OCI-M1 (cell line): ENCODE data around the gene CHST8.
A peak's percentile ranks its signal among the peaks of the same experiment; 100 is the strongest.
"Not testable (repeated sequence)": the region's sequence is repeated elsewhere in the genome, so short reads cannot be mapped to it uniquely, and the experiment has no call there.

ENCODE experiments used
- DNase-seq: peaks from one replicate; lab custom pipeline; 2025; lab: John Stamatoyannopoulos, UW

CHST8 gene

GRCh38 chr19:33644284-33644836 lies 22.6 kb downstream of the CHST8 start:
- no peak for DNase-seq

DNA sequence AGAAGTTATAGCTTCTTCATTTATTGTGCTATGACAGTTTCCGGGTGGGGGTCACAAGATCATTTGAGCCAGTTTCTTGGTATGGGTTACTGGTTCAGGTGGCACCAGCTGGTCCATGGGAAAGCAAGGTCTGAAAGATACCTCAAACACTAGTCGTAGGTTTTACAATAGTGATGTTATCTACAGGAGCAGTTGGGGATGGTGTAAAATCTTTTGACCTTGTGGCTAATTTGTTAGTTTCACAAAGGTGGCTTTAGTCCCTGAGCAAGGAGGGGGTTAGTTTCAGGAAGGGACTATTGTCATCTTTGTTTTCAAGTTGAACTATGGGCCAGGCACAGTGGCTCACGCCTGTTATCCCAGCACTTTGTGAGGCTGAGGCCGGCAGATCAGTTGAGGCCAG lies 24.6 kb downstream of the CHST8 start:
- DNase-seq, result no peak

DNA sequence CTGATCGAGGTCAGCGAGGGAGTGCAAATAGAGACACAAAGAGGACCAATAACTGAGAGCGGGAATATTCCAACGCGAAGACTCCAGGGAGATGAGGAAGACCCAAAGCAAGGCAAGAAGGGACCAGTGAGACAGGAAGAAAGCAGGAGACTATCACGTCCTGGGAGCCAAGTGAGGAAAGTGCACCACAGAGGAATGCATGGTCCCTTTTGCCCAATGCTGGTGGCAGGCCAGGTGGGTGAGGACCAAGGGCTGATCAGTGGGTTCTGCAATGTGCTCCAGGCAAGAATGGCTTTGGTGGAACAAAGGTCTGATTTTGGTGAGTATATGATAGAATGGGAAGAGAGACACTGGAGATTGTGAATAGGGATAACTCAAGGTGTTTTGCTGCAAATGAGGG lies 25.4 kb downstream of the CHST8 start:
- no peak for DNase-seq

DNA sequence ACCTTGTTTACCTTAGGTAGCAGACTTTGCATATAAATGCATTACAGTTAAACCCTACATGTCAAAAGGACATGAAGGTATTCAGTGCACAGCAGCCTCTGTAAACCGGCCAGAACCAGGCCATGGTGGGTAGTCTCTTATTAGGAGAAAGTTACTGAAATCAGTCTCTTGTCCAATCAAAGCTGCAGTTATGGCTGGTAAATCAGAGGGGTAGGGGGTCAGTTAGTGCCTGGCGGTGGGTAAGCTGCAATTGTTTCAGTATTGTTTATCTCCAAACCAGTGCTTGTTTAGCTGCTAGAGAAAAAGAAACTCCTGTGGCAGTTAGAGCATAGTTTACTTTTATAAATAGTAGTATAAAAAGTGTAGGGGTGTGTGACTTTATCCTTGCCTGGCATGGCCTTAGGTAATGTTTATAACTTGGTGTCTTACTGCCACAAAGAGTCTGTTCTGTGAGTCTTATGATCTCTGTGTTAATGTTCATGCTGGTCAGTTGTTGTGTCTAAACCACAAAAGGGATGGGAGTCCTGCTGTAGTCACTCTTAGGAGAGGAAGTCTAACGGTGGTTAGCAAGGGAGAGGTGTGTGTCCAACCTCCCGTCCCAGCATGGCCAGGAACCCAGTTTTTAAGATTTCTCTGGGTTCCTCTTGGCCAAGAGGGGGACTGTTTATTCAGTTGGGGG lies 28.0 kb downstream of the CHST8 start:
- DNase-seq, result peak; percentile 20

GRCh38 chr19:33653684-33654083 lies 31.9 kb downstream of the CHST8 start:
- no peak for DNase-seq

DNA sequence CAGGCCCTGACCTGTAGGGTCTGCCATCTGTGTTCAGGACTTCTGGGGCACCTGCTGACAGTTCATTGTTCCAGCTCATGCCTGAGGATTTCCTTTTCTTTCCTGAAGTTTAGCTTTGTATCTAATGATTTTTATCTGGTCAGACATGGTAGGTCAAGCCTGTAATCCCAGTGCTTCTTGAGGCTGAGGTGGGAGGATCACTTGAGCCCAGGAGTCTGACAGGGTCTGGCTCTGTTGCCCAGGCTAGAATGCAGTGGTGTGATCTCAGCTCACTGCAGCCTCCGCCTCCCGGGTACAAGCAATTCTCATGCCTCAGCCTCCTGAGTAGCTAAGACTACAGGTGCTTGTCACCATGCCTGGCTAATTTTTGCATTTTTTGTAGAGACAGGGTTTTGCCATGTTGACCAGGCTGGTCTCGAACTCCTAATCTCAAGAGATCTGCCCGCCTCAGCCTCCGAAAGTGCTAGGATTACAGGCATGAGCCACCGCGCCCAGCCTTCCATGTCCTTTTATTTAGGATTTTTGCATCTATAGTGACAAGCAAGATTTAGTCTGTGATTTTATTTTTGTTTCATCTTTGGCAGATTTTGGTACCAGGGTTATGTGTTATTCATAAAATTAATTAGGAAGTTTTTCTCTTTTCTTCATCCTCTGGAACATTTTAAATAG lies 33.2 kb downstream of the CHST8 start:
- DNase-seq, result no peak

DNA sequence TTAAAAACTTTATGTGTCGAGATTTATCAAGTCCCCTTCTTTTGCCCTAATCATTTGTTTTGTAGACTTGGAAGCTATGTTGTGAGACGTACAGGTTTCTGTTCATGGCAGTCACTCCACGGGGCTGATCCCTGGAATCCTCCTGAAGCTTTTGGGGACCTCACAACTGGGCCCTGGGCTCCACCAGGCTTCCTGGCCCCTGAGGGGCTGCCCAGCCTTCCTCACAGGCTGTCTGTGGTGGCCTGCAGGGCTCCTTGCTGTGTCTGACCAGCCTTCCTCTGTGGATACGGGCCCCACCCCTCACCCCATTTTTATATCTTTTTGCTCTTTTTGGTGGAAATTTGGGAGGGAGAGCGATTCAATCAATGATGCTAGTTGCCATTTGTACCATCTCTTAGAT lies 38.1 kb downstream of the CHST8 start:
- DNase-seq, result no peak

DNA sequence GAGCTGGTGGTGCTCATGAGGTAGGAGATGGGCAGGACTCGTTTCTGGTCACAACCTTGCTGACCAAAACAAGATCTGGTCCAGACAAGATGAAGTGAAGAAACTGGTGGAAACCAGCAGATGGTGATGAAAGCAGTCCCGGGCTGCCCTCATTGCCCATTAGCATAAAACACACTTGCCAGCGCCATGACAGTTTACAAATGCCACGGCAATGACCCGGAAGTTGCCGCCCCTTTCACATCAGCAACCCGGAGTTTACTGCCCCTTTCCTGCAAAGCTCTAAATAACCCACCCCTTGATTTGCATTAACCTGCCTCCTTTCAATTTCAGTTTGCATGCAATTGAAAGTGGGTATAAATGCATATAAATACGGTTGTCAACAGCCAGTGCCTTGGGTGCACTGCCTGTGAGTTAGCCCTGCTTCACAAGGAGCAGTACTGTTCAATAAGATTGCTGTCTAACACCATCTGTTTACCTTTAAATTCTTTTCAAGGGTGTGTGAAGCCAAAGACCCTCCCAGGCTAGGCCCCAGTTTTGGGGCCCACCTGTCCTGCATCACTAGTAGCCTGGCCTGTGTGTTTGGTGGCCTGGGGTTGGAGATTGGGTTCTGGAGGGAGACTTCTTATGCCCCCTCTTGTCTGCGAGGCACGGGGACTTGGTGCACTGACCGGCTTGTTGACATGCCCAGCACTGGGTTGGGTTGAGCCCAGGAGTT lies 38.8 kb downstream of the CHST8 start:
- peak; percentile 40 for DNase-seq

GRCh38 chr19:33661336-33661735 lies 39.6 kb downstream of the CHST8 start:
- DNase-seq, result no peak

DNA sequence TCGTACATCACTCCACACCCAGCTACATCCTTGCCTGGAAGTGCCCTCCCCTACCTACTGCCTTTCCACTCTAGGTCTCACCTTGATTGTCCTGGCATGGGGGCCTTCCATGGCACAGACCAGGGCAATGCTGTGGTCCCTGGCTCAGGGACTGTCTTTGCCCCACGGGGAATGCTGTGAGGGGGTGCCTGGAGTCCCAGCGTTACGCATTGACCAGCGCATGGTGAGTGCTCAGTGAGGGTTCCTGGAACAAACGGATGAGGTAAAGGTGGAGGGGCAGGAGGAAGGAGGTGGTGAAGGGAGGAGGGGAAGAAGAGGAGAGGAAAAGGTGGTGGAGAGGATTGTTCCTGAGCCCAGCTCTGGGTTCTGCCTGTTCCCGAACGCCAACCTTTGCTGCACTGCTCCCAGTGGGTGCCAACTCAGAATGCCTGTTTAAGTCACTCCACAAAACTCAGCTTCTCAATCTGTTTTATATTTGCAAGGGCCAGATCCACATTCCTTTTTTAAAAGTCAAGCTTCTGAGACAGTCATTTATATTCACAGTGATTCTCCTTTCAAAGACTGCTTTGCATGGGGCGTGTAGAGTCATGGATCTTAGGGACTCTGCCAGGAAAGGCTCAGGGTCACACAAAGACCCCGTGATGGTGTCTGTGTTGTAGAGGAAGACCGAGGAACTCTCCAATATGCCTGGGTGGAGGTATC lies 40.8 kb downstream of the CHST8 start:
- DNase-seq, result no peak

DNA sequence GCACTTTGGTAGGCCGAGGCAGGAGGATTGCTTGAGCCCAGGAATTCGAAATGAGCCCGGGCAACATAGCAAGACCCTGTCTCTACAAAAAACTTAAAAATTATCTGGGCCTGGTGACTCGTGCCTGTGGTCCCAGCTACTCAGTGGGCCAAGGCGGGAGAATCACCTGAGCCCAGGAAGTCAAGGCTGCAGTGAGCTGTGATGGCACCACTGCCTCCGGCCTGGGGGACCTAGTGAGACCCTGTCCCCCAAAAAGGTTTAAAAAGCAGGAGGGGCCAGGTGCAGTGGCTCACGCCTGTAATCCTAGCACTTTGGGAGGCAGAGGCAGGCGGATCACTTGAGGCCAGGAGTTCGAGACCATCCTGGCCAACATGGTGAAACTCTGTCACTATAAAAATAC lies 41.6 kb downstream of the CHST8 start:
- DNase-seq, result not testable (repeated sequence)

DNA sequence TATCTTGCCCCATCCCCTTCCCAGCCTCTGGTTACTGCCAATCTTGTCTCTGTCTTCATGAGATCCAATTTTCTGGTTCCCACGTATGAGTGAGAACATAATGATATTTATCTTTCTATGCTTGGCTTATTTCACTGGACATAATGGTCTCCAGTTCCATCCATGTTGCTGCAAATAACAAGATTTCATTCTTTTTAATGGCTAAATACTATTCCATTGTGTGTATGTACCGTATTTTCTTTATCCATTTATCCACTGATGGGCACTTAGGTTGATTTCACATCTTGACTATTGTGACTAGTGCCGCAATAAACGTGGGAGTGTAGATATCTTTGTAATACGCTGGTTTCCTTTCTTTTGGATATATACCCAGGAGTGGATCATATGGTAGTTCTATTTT lies 43.0 kb downstream of the CHST8 start:
- DNase-seq, result no peak

DNA sequence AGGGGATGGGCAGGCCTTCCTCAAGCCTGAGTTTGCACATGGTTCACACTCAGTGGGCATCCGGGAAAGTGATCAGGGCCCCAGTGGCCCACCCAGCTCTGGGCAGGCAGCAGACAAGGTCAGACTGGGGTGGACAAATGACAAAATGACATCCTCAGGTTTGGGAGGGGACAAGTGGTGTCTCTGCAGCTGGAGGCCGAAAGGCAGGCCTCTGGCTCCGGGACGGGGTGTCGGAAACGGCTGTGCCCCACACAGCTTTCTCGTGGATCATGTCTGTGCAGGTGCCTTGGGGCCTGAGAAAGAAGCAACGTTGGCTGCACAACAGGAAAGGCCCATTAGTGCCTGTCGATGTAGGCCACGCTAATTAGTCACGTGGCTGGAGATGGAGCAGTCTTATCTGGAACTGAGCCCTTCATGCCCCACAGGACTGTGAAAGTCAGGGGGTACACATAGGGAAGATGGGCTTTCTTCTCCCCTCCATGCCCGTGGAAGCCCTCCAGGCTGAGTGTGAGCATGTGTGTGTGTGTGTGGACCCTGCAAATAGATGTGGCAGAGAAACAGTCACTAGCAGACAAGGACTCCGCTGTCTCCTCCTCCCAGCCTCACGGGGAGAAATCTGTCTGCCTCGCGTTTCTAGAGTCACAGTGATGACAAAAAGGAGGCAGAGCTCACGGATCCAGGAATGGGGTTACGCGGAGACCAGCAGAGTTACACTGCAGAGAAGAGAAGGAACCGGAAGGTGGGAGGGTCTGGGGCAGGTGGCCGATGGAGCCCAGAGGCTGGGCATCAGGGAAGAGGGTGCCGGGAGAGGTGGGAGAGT lies 44.2 kb downstream of the CHST8 start:
- no peak for DNase-seq

DNA sequence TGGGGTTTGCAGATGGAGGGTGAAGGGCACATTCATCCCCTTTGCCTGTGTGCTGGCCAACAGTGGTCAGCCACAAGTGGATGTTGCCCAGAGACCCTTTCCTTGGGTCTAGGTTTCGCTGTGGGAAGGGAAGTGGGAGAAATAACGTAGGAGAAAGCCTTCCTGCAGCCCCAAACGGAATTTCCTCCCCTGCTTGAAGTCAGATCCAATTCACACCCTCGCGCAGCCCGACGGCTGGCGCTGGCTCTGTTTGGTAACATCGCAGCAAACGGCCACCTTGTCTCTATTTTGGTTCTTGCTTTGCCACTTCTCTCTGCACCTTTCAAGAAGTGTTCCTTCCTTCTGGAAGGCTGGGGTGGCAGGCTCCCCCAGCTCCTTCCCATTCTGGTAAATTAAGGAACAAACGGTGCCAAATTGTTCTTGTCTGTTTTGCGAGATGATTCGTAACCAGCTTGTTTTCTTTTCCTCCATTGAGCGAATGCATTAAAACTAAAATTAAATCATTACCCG lies 45.4 kb downstream of the CHST8 start:
- no peak for DNase-seq

- no peak for DNase-seq
Measured at GRCh38 chr19:33667881-33668280, 46.1 kb downstream of the CHST8 start.

GRCh38 chr19:33668968-33669367 lies 47.2 kb downstream of the CHST8 start:
- no peak for DNase-seq

DNA sequence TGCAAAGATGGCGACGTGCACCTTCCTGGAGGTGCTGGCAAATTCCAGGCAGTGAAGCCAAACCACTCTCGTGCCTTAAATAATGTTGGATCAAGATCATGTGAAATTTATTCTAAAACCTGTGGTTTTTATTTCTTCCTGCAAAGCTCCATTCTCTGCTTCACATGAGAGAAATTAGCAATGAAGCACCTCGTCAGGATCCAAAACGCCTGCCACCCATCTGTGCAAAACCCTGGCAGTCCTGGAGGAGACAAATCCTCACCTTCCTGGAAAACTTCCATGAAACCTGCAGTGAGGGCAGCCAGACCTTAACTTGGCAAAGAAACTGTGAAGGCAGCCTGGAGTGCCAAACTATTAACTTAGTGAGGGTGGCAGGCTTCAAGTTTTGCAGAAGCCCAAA lies 47.6 kb downstream of the CHST8 start:
- no peak for DNase-seq

GRCh38 chr19:33670398-33670797 lies 48.6 kb downstream of the CHST8 start:
- no peak for DNase-seq

DNA sequence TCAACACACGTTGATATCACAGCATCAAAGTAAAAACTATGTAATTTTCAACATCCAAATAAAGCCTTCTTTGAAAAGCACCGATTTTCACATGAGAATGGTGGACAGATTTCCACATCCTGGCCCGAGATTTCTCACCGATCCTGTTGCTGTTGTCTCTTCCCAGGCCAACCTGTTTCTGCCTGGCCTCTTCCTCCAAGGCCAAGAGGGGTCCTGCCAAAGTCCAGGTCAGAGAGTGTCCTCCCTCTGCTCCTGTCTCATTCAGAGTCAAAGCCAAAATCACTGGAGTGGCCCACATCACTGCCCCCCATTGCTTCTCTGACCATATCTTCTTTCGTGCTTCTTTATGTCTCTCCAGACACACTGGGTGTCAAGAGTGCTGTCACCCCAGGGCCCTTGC lies 49.5 kb downstream of the CHST8 start:
- no peak for DNase-seq

- no peak for DNase-seq
Measured at GRCh38 chr19:33673258-33673875, 51.6 kb downstream of the CHST8 start.
